PC-9 (cell line): ENCODE results near the gene CCT3.

ENCODE experiments used
- EZH2 ChIP-seq: fragments of 200-600 bp; sonication (generic); IDR thresholded peaks from 2 replicates; pipeline ENCODE4 v1.8.0; 2017; ENCODE audit warnings: antibody characterized with exemption, low read depth
- TF ChIP-seq, protein P1 (sequence below): fragments of 200-600 bp; sonication (generic); conservative IDR thresholded peaks from 2 replicates; pipeline ENCODE4 v1.6.1; 2017; ENCODE audit warnings: mixed run types, antibody characterized with exemption, mild to moderate bottlenecking, moderate library complexity

DNA sequence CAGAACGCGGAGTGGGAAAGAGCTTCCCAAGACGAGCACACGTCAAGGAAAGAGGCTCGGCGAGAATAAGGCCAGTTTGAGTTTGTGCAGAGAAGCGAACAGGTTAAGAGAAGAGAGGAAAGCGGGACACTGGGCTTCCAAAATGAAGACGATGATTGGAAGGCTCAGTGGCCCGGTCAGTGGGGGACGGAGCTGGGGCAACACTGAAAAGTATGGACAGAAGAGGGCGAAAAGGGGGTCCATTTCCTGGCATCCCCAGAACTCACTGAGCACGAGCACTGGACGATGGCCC lies 258 bp downstream of the CCT3 start:
- TF ChIP-seq, protein P1, sequence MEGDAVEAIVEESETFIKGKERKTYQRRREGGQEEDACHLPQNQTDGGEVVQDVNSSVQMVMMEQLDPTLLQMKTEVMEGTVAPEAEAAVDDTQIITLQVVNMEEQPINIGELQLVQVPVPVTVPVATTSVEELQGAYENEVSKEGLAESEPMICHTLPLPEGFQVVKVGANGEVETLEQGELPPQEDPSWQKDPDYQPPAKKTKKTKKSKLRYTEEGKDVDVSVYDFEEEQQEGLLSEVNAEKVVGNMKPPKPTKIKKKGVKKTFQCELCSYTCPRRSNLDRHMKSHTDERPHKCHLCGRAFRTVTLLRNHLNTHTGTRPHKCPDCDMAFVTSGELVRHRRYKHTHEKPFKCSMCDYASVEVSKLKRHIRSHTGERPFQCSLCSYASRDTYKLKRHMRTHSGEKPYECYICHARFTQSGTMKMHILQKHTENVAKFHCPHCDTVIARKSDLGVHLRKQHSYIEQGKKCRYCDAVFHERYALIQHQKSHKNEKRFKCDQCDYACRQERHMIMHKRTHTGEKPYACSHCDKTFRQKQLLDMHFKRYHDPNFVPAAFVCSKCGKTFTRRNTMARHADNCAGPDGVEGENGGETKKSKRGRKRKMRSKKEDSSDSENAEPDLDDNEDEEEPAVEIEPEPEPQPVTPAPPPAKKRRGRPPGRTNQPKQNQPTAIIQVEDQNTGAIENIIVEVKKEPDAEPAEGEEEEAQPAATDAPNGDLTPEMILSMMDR, result no peak
- TF ChIP-seq EZH2, result no peak
